AG09309 (cell line): ENCODE data around the gene KRTAP22-1.

Experiments used
- DNase-seq: peaks from one replicate; pipeline ENCODE4 v3.0.0-alpha.2; 2010; ENCODE audit warnings: low read depth
- H3K4me3 ChIP-seq: 2 replicates; pipeline ENCODE4 v1.5.1; 2011; ENCODE audit warnings: mild to moderate bottlenecking, low read depth, low read length, moderate library complexity; ENCODE audit not compliant: control insufficient read depth
- CTCF ChIP-seq: IDR thresholded peaks from 2 replicates; pipeline ENCODE4 v1.5.1; 2011; ENCODE audit warnings: mild to moderate bottlenecking, low read depth, low read length, inconsistent platforms; ENCODE audit not compliant: insufficient read depth, control insufficient read depth; ENCODE audit errors: missing control alignments

Gene KRTAP22-1

GRCh38 chr21:30598802-30599201, 2.1 kb upstream of the KRTAP22-1 start, which contains the start of gene KRTAP6-2:
Gene KRTAP6-2 (minus strand): TSS chr21:30598902. CDS start chr21:30598874, 28 bp downstream.
- H3K4me3 ChIP-seq, result no peak within 1 kb of the TSS
- DNase-seq, result no peak
- TF ChIP-seq CTCF, result no peak

- DNase-seq, result no peak
- no peak overlapping the region for H3K4me3 ChIP-seq
- no peak for TF ChIP-seq CTCF
Observed at GRCh38 chr21:30605968-30606367, 5.1 kb downstream of the KRTAP22-1 start.

GRCh38 chr21:30612132-30612531, 11.2 kb downstream of the KRTAP22-1 start:
- TF ChIP-seq CTCF, result no peak
- DNase-seq, result no peak
- H3K4me3 ChIP-seq, result no peak overlapping the region

- TF ChIP-seq CTCF, result no peak
- no peak for DNase-seq
- H3K4me3 ChIP-seq, result no peak within 1 kb of the TSS
Observed at GRCh38 chr21:30613836-30614235, 12.9 kb downstream of the KRTAP22-1 start, which contains the start of gene KRTAP6-1. Gene KRTAP6-1 (minus strand): TSS chr21:30613930. CDS start chr21:30613904, 26 bp downstream.

- no peak overlapping the region for H3K4me3 ChIP-seq
- DNase-seq, result no peak
- TF ChIP-seq CTCF, result no peak
Observed at GRCh38 chr21:30615199-30615598, 14.3 kb downstream of the KRTAP22-1 start.

GRCh38 chr21:30616125-30616524, 15.2 kb downstream of the KRTAP22-1 start, which contains the start of gene KRTAP20-1:
Gene KRTAP20-1 (plus strand): TSS chr21:30616425. CDS start chr21:30616455, 30 bp downstream.
- TF ChIP-seq CTCF, result no peak
- H3K4me3 ChIP-seq, result no peak within 1 kb of the TSS
- DNase-seq, result no peak

- DNase-seq, result no peak
- TF ChIP-seq CTCF, result no peak
Observed at GRCh38 chr21:30620080-30620479, 19.2 kb downstream of the KRTAP22-1 start.

More at GRCh38 chr21:30620080-30620479, 19.2 kb downstream of the KRTAP22-1 start:
- no peak overlapping the region for H3K4me3 ChIP-seq
